Astrocyte (in vitro differentiated cells and primary cell): ENCODE results near the gene PALLD.

ENCODE experiments used
- EZH2 ChIP-seq: IDR thresholded peaks from 2 replicates; pipeline ENCODE4 v1.6.1; 2012; ENCODE audit warnings: mild to moderate bottlenecking, low read length, inconsistent platforms; ENCODE audit not compliant: insufficient read depth
- TF ChIP-seq, protein P1 (sequence below): IDR thresholded peaks from 2 replicates; pipeline ENCODE4 v1.5.1; 2011; ENCODE audit warnings: low read depth, mild to moderate bottlenecking, inconsistent platforms, low read length, moderate library complexity; ENCODE audit not compliant: insufficient read depth

DNA sequence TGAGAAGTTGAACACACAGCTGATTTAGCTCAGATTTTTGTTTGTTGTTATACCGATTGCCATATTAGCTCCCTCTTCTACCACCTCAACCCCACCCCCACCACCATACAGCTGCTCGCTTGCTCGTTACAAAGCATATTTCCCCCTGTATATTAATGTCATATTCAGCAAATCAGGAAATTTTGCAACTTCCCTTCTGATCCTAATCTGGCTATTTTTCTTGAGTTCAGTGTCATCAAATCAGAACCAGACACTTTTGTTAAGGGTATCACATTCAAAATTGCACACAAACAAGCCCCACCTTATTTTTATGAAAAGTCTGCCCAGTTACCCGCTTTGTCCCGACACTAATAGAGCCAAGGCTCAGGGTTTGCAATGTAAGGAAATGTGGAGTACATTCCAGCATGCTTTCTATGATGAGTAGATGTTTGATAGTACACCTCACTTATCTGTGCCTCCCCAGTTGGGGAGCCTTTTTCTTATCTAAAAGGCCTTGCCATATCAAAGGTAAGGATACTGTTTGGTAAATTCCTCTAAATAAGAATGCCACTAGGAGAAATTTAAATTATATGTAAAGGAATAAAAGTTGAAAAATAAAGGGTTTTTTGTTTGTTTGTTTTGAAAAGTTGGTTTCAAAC is 301.0 kb downstream of the PALLD start:
- TF ChIP-seq, protein P1, sequence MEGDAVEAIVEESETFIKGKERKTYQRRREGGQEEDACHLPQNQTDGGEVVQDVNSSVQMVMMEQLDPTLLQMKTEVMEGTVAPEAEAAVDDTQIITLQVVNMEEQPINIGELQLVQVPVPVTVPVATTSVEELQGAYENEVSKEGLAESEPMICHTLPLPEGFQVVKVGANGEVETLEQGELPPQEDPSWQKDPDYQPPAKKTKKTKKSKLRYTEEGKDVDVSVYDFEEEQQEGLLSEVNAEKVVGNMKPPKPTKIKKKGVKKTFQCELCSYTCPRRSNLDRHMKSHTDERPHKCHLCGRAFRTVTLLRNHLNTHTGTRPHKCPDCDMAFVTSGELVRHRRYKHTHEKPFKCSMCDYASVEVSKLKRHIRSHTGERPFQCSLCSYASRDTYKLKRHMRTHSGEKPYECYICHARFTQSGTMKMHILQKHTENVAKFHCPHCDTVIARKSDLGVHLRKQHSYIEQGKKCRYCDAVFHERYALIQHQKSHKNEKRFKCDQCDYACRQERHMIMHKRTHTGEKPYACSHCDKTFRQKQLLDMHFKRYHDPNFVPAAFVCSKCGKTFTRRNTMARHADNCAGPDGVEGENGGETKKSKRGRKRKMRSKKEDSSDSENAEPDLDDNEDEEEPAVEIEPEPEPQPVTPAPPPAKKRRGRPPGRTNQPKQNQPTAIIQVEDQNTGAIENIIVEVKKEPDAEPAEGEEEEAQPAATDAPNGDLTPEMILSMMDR = no peak
- TF ChIP-seq EZH2 = no peak
